H54 (cell line): Measurements from ENCODE around the gene CCDC169.

ENCODE experiments used
- DNase-seq: peaks from one replicate; pipeline ENCODE4 v3.0.0; 2011; ENCODE audit warnings: low spot score, mixed read lengths; ENCODE audit not compliant: insufficient read length
- FAIRE-seq: peaks from 3 replicates; lab custom pipeline; 2011; peaks lifted over from hg19 to GRCh38; lab: Jason Lieb, UNC
- POLR2A ChIP-seq: IDR thresholded peaks from 2 replicates; pipeline ENCODE4 v1.6.1; 2011; ENCODE audit warnings: low read depth, mild to moderate bottlenecking, low read length

CCDC169 gene

DNA sequence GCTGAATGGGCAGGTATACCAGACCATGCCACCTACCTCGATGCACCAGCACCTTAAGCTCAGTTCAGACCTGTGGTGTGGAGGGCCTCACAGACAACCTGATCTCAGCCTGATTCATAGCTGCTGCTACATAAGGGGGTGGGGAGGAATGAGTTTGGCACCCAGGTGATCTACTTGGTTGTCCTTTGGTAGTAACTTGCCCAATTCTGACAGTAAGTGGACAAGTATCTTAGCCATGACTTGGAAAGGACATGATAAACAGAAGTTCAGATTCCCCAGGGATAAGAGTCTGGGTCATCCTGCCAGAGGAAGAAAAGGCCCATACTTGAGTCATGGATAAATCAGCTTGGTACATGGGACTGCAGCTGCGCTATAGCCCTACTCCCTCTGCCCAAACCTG is 54.9 kb downstream of the CCDC169 start:
- no peak for FAIRE-seq
- DNase-seq: no peak
- TF ChIP-seq POLR2A: no peak

DNA sequence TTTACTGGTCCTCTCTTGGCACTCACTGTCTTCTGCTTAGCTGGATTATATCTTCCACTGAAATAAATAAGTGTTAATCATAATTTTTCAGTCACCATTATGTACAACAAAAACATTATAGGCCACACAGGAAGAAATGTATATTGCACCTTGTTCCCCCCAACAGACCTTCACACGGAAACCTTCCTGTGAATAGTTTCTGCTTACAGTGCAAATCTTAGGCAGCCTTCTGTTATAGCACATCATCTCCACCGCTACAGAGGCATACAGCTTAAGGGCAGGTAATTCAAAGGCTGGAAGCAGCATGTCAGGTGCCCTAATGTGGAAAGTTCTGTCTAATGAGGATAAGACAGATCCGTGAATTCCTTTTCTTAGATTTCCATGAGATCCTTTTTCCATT is 66.4 kb downstream of the CCDC169 start:
- no peak for FAIRE-seq
- TF ChIP-seq POLR2A: no peak
- DNase-seq: no peak

DNA sequence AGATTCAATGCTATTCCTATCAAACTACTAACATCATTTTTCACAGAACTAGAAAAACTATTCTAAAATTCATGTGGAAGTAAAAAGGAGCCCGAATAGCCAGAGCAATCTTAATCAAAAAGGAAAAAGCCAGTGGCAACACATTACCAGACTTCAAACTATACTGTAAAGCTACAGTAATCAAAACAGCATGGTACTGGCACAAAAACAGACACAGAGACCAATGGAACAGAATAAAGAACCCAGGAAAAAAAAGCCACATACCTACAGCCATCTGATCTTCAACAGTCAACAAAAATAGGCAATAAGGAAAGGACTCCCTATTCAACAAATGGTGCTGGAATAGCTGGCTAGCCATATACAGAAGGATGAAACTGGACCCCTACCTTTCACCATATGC is 72.9 kb downstream of the CCDC169 start:
- DNase-seq (no peak), FAIRE-seq (no peak)
- no peak for TF ChIP-seq POLR2A

DNA sequence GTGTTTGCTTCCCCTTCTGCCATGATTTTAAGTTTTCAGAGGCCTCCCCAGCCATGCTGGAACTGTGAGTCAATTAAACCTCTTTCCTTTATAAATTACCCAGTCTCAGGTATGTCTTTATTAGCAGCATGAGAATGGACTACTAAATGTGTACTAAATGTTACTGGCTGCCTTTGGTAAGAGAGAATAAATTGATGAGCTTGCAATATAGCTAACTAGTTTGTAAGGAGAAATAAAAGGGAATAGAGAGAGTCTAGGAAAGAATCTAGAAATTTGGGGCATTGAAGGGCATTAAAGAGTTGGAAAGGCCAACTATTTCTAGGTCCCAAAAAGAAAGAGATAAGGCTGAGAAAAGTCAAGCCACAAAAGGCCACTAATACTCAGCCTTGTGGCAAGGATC is 77.7 kb downstream of the CCDC169 start:
- FAIRE-seq (no peak), DNase-seq (no peak)
- TF ChIP-seq POLR2A: no peak

DNA sequence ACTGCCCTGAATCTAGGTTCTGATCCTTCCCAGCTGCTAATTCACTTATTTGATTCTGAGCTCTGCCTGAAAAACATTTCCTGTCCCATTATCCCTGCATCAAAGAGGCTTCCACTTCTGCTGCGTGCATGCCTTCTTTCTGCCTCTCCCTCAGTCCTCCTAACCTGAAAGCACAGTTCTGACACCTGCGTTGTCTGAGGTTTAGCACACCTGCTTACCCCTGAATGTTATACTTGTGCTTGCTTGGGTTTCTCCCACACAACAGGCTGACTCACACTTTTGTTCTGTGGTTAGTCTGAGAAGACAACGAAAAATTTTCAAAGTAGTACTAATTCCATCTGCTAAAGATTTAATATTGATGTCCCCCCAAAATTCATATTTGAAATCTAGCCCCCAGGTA is 80.2 kb downstream of the CCDC169 start:
- FAIRE-seq (no peak), DNase-seq (no peak)
- TF ChIP-seq POLR2A: no peak

DNA sequence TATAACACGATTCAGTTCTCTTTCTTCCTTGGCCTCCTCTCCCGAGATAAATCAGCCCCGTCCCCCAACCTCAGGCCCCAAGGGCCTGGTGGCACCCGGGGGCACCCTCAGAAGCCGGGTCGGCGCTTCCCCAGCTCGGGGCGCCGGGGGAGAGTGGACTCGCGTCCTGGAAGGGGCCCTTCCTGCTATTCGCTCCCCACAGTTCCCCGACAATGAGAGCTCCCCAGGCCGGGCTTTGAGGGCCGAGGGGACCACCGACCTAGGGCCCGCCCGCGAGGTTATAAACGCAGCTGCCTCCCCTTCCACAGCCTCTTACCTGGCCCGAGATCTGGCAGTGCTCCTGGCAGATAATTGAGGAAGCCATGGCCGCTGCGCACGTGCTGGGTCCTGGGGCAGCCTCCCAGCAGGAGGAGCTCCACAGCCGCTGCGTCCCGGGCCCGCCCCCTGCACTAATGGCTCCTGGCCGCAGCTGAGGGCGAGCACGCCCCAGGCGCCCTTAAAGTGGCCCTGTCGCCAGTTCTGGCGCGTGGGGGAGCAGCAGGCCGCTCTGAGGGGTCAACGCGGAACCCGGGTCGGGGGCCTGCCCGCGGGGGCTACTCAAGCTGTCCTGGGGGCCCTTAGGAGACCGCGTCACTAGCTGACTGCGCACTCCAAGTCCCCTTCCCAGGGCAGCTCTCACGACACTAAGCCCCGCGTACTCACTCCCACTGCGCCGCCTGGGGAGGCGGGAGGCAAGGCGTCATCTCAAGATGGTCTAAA is 83.3 kb downstream of the CCDC169 start, which contains the start of gene SOHLH2:
Gene SOHLH2 (minus strand): TSS at position 394 of the 759 bp plus-strand sequence. CDS start 30 bp downstream, at position 364.
- FAIRE-seq (no peak), DNase-seq (no peak)
- TF ChIP-seq POLR2A: no peak

DNA sequence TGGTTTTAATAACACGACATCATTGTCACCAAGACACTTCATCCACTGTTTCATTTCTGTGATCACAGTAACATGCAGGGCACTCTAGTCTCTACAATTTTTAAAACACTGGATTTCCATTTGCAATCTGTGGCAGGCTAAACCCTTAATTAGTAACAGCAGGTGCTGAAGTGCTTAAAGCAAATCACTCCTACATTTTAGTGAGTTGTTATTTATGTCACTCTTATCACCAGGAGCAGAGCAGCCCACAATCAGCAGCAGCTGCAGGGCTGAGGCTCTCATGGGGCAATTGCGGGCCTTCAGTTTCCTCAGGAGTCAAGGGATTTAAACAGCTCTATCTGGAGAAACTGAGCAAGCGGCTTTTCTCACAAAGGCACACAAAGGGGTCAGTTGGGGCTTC is 84.8 kb downstream of the CCDC169 start:
- no peak for DNase-seq
- no peak for FAIRE-seq
- TF ChIP-seq POLR2A: no peak

DNA sequence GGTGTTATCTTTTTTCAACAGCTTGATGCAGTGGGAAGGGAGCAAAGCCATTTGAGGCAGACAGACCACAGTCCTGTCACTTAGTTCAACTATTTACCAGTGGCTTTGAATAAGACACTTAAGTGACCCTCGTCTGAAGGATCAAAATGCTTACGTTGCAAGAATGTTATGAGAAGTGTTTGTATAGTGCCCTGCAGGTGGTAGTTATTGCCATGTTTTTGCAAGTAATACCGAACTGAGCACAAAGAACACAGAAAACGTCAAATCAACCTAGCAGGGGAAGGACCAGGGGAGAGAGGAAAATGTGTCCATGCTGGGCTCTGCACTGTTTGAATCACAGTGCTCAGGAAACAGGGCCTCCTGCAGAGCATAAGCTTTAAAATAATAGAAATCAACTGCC is 86.0 kb downstream of the CCDC169 start:
- DNase-seq: no peak
- no peak for FAIRE-seq
- TF ChIP-seq POLR2A: no peak

DNA sequence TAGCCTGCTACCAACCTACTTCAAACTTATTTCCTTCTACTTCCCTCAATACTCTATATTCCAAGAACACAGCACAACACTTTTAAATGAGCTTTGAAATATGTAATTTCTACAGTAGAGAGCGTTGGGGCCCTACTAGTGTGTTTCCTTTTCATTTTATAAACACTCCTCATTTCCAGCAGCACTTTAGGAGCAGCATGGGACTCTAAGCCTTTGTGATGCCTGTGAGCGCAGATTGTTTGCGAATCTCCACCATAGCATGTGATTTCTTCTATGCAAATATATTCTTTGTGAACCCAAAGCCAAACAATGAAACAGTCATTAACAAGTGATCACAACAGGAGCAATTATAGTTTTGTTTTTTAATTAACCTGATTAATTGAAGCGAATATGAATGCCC is 86.9 kb downstream of the CCDC169 start:
- no peak for TF ChIP-seq POLR2A
- FAIRE-seq (no peak), DNase-seq (no peak)

DNA sequence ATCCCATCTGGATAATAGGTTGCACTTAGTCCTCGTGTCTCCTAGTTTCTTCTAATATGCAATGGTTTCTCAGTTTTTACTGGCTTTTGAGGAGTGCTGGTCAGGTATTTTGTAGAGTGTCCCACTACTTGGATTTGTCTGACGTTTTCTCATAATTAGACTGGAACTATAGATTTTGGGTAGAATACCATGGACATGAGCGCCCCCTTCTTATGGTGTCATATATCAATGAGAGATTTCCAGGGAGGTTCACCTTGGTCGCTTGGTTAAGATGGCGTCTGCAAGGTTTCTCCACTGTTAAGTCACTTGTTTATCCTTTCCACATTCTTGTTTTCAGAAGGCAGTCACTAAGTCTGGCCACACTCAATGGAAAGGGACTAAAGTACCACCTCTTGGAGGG is 89.9 kb downstream of the CCDC169 start:
- no peak for DNase-seq
- TF ChIP-seq POLR2A: no peak
- no peak for FAIRE-seq

DNA sequence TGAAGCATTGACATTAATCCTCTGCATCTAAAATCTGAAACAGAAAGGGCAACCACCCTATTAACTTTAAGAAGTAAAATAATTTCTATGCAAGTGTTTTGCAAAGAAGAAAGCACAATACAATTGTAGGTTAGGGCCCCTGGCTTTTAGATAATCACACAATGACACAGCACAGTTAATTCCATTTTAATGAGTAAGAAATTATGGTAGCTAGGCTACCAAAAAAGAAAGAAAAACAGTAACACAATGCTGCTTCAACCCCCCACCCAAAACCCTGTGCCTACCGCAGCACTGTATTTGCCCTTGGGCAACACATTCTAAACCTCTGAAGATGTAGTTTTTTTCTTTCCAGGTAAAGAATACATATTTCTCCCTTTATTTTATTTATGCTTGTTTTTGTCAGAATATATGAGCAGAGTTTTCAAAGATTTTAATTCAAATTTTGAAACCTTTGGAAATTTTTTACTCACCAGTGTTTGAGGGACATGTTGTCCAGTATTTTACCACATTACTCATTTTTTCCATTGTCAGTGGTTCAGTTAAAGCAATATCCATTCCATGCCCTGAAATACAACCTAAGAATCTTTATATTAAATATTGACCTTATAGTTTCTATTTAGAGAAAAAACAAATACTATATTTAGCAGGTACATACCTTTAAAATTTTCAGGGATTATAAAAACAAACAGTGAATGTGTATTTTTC is 104.3 kb downstream of the CCDC169 start:
- FAIRE-seq: no peak
- no peak for DNase-seq
- TF ChIP-seq POLR2A: no peak

DNA sequence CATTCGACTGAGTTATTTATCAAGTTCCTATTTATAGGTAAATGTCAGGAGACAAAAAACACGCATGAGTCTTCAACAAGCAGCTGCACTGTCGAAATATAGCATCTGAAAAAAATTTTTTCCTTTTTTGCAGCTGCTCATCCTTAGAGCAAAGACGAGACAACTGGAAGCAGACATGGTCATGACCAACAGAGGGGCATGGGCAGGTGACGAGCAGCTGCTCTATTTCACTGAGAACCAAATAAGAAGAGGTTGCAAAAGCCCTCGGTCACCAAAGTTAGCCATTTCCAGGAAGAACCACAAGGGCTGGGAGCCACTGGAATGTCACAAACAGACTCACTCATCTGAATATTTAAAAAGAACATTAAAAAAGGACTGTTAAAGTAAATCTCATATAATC is 105.4 kb downstream of the CCDC169 start:
- no peak for DNase-seq
- FAIRE-seq: no peak
- no peak for TF ChIP-seq POLR2A

DNA sequence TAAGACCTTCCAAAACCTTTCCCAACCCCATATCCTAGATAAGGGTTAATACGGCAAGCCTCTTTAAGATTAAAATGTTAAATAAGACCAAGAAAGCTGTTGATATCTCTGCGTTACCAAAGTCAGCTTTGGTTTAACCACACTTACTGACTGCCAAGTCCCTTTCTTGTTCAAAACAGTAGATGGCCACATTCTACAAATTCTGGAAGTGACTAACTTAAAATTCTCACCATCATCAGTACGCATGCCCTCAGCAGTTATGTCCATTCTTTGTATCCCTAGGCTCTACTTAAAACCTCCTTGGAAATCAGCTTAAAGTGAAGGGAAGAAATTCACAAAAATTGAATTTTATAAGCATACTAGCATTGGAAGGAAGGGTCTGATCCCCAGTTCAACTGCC is 106.8 kb downstream of the CCDC169 start:
- TF ChIP-seq POLR2A: no peak
- DNase-seq (no peak), FAIRE-seq (no peak)

DNA sequence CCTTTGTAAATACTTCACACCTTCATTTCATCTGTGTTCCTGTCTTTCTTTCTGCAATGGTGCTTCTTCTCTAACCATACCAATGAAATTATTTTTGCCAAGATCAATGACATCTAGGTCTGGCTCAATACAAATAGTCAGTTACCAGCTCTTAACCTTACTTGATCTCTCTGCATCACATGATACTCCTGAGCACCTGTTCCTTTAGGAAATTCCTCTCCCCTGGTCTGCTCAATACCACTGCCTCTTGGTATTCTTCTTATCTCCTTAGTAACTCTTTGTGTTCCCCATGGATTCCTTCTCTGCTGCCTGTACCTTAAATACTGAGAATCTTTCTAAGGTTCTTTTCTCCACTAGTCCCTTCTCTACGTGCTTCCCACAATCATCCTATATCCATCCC is 109.2 kb downstream of the CCDC169 start:
- DNase-seq (no peak), FAIRE-seq (no peak)
- no peak for TF ChIP-seq POLR2A

DNA sequence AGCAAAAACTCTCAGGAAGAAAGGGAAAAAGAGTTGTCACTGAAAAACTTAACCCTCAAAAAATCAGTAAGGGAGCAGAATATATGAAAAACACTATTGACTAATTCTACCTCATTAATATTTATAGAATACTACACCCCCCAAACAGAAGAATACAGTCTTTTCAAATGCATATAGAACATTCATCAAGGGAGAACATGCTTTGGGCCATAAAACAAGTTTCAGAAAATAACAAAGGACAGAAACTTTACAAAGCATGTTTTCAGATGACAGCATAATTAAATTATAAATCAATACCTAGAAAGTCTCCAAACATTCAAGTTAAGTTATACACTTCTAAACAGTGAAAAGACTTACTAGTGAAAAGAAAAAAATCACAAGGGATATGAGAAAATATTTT is 113.7 kb downstream of the CCDC169 start:
- no peak for DNase-seq
- FAIRE-seq: no peak
- no peak for TF ChIP-seq POLR2A
